SK-N-SH treated with all-trans-retinoic acid at 6 μM for 48 hours (cell line): Measurements from ENCODE around the gene ATP23.

ENCODE experiments used
- ATAC-seq: fragments of 200-7000 bp; cut with Tn5 transposase; 3 replicates; pipeline ENCODE4 v1.9.1; 2020; ENCODE audit warnings: mild to moderate bottlenecking, moderate library complexity
- ARNTL ChIP-seq: fragments of 450-650 bp; formaldehyde crosslinking; IDR thresholded peaks from 2 replicates; pipeline ENCODE4 v1.5.0; 2020; ENCODE audit warnings: low read depth, mild to moderate bottlenecking, moderate library complexity, borderline replicate concordance
- BACH2 ChIP-seq: fragments of 250-450 bp; sonication (Bioruptor Pico); IDR thresholded peaks from 2 replicates; pipeline ENCODE4 v1.9.0; 2021; ENCODE audit warnings: mild to moderate bottlenecking, borderline replicate concordance
- GLIS3 ChIP-seq: fragments of 250-450 bp; sonication (Bioruptor Pico); IDR thresholded peaks from 2 replicates; pipeline ENCODE4 v1.5.0; 2020; ENCODE audit warnings: mild to moderate bottlenecking, moderate library complexity
- ISL1 ChIP-seq: fragments of 250-450 bp; sonication (Bioruptor Pico); IDR thresholded peaks from 2 replicates; pipeline ENCODE4 v2.1.2; 2022; ENCODE audit warnings: mild to moderate bottlenecking, moderate library complexity
- OSR1 ChIP-seq: fragments of 250-450 bp; sonication (Bioruptor Pico); IDR thresholded peaks from 2 replicates; pipeline ENCODE4 v1.8.0; 2022; ENCODE audit warnings: moderate library complexity, mild to moderate bottlenecking, inconsistent platforms
- PPARA ChIP-seq: fragments of 250-450 bp; sonication (Bioruptor Pico); IDR thresholded peaks from 2 replicates; pipeline ENCODE4 v1.5.0; 2020; ENCODE audit warnings: mild to moderate bottlenecking, borderline replicate concordance
- RARB ChIP-seq: fragments of 250-450 bp; sonication (Bioruptor Pico); IDR thresholded peaks from 2 replicates; pipeline ENCODE4 v1.8.0; 2021; ENCODE audit warnings: mild to moderate bottlenecking, moderate library complexity
- SNAI2 ChIP-seq: fragments of 250-450 bp; sonication (Bioruptor Pico); IDR thresholded peaks from 2 replicates; pipeline ENCODE4 v1.5.0; 2020; ENCODE audit warnings: mild to moderate bottlenecking, moderate library complexity
- TCF4 ChIP-seq: fragments of 250-450 bp; sonication (Bioruptor Pico); IDR thresholded peaks from 2 replicates; pipeline ENCODE4 v1.8.0; 2021; ENCODE audit warnings: mild to moderate bottlenecking, moderate library complexity, borderline replicate concordance
- TOX ChIP-seq: fragments of 250-450 bp; sonication (Bioruptor Pico); IDR thresholded peaks from 2 replicates; pipeline ENCODE4 v1.8.0; 2021; ENCODE audit warnings: mild to moderate bottlenecking, moderate library complexity, borderline replicate concordance
- ZC3H10 ChIP-seq: fragments of 250-450 bp; sonication (Bioruptor Pico); IDR thresholded peaks from 2 replicates; pipeline ENCODE4 v1.5.1; 2021; ENCODE audit warnings: mild to moderate bottlenecking, moderate library complexity
- ZFP3 ChIP-seq: fragments of 250-450 bp; sonication (Bioruptor Pico); IDR thresholded peaks from 2 replicates; pipeline ENCODE4 v1.5.0; 2020; ENCODE audit warnings: mild to moderate bottlenecking, moderate library complexity
- ZFP30 ChIP-seq: fragments of 450-650 bp; formaldehyde crosslinking; IDR thresholded peaks from 2 replicates; pipeline ENCODE4 v1.5.0; 2022; ENCODE audit warnings: mild to moderate bottlenecking, moderate library complexity
- ZNF565 ChIP-seq: fragments of 450-650 bp; formaldehyde crosslinking; conservative IDR thresholded peaks from 2 replicates; pipeline ENCODE4 v1.5.0; 2020; ENCODE audit warnings: low read depth, mild to moderate bottlenecking, moderate library complexity
- ZNF70 ChIP-seq: fragments of 450-650 bp; formaldehyde crosslinking; IDR thresholded peaks from 2 replicates; pipeline ENCODE4 v1.5.0; 2020; ENCODE audit warnings: mild to moderate bottlenecking, moderate library complexity
- ZNF8 ChIP-seq: fragments of 450-650 bp; formaldehyde crosslinking; IDR thresholded peaks from 2 replicates; pipeline ENCODE4 v1.5.0; 2020; ENCODE audit warnings: mild to moderate bottlenecking, moderate library complexity
- TF ChIP-seq, protein P1 (sequence below): fragments of 250-450 bp; sonication (Bioruptor Pico); IDR thresholded peaks from 2 replicates; pipeline ENCODE4 v1.5.1; 2021; ENCODE audit warnings: mild to moderate bottlenecking, moderate library complexity
- TF ChIP-seq, protein P2 (sequence below): fragments of 250-450 bp; sonication (Bioruptor Pico); IDR thresholded peaks from 2 replicates; pipeline ENCODE4 v1.5.0; 2020; ENCODE audit warnings: mild to moderate bottlenecking, moderate library complexity
- TF ChIP-seq, protein P3 (sequence below): fragments of 250-450 bp; sonication (Bioruptor Pico); IDR thresholded peaks from 2 replicates; pipeline ENCODE4 v1.5.1; 2020; ENCODE audit warnings: low read depth, mild to moderate bottlenecking, moderate library complexity
- TF ChIP-seq, protein P4 (sequence below): fragments of 250-450 bp; sonication (Bioruptor Pico); IDR thresholded peaks from 2 replicates; pipeline ENCODE4 v1.8.0; 2021; ENCODE audit warnings: low read depth, mild to moderate bottlenecking, moderate library complexity, borderline replicate concordance
- TF ChIP-seq, protein P5 (sequence below): fragments of 250-450 bp; sonication (Bioruptor Pico); IDR thresholded peaks from 2 replicates; pipeline ENCODE4 v1.8.0; 2020; ENCODE audit warnings: mild to moderate bottlenecking, moderate library complexity, borderline replicate concordance

Gene ATP23

DNA sequence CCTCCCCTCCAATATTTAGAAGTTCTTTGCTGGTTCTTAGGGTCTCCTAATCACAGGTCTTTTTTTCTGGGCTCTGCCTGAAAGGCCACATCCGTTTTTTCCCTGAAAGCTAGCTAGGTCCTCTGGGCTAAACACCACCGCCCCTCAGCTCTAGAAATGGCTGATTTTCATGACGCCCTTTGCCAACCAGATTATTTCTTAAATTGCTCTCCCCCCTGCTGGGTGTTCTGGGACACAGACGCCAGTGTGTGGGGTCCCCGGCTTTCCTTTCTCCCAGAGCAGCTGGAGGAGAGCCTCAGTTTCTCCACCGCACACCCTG lies 45.3 kb upstream of the ATP23 start (continued):
- TF ChIP-seq PPARA (no peak), SNAI2 (CRISPR knock-in tag) (no peak), ZC3H10 (CRISPR knock-in tag) (no peak)
- TF ChIP-seq, protein P1, sequence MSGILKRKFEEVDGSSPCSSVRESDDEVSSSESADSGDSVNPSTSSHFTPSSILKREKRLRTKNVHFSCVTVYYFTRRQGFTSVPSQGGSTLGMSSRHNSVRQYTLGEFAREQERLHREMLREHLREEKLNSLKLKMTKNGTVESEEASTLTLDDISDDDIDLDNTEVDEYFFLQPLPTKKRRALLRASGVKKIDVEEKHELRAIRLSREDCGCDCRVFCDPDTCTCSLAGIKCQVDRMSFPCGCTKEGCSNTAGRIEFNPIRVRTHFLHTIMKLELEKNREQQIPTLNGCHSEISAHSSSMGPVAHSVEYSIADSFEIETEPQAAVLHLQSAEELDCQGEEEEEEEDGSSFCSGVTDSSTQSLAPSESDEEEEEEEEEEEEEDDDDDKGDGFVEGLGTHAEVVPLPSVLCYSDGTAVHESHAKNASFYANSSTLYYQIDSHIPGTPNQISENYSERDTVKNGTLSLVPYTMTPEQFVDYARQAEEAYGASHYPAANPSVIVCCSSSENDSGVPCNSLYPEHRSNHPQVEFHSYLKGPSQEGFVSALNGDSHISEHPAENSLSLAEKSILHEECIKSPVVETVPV (CRISPR knock-in tag): no peak

DNA sequence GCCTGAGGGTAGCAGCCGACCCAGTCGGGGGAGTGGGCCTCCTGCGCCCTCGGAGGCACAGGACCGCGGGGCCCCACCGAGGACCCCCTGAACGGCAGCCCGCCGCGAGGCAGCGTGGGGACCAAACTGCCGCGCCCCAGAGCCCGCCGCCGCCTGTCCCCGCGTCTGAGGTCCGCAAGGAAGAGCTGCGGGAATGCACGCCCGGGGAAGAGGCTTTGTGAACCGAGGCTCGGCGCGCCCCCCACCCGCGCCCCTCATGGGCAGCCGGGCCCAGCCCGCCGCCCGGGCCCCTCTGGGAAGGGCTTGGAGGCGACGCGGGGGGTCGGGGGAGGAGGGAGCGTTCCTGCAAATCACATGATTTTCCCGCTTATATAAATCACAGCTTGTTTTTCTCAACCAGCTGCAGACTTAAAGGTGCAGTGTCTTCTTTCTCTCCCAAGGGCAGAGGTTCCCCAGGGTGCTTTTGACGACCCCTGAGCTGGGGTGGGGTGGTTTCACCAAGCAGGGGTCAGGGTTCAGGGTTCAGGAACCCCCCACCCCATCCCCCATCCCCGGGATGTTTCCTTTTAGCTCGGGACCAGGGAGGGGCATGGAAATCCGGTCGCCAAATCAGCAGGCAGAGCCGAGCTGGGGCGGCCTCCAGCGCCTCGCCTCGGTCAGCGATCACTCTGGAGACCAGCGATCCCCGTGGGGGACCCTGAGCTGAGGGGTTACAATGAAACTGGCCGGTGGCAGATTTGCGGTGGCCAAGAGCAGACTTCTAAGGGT lies 44.7 kb upstream of the ATP23 start:
- TF ChIP-seq, protein P2, sequence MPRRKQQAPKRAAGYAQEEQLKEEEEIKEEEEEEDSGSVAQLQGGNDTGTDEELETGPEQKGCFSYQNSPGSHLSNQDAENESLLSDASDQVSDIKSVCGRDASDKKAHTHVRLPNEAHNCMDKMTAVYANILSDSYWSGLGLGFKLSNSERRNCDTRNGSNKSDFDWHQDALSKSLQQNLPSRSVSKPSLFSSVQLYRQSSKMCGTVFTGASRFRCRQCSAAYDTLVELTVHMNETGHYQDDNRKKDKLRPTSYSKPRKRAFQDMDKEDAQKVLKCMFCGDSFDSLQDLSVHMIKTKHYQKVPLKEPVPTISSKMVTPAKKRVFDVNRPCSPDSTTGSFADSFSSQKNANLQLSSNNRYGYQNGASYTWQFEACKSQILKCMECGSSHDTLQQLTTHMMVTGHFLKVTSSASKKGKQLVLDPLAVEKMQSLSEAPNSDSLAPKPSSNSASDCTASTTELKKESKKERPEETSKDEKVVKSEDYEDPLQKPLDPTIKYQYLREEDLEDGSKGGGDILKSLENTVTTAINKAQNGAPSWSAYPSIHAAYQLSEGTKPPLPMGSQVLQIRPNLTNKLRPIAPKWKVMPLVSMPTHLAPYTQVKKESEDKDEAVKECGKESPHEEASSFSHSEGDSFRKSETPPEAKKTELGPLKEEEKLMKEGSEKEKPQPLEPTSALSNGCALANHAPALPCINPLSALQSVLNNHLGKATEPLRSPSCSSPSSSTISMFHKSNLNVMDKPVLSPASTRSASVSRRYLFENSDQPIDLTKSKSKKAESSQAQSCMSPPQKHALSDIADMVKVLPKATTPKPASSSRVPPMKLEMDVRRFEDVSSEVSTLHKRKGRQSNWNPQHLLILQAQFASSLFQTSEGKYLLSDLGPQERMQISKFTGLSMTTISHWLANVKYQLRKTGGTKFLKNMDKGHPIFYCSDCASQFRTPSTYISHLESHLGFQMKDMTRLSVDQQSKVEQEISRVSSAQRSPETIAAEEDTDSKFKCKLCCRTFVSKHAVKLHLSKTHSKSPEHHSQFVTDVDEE (CRISPR knock-in tag): no peak
- TF ChIP-seq TOX (CRISPR knock-in tag) (no peak), ARNTL (CRISPR knock-in tag) (no peak), OSR1 (no peak), ZNF8 (no peak), ZFP30 (CRISPR knock-in tag) (no peak), ZNF565 (CRISPR knock-in tag) (no peak), ZC3H10 (CRISPR knock-in tag) (no peak), ZNF70 (CRISPR knock-in tag) (no peak), ISL1 (CRISPR knock-in tag) (no peak), TCF4 (no peak)
- TF ChIP-seq, protein P3, sequence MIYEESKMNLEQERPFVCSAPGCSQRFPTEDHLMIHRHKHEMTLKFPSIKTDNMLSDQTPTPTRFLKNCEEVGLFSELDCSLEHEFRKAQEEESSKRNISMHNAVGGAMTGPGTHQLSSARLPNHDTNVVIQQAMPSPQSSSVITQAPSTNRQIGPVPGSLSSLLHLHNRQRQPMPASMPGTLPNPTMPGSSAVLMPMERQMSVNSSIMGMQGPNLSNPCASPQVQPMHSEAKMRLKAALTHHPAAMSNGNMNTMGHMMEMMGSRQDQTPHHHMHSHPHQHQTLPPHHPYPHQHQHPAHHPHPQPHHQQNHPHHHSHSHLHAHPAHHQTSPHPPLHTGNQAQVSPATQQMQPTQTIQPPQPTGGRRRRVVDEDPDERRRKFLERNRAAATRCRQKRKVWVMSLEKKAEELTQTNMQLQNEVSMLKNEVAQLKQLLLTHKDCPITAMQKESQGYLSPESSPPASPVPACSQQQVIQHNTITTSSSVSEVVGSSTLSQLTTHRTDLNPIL (CRISPR knock-in tag): no peak
- TF ChIP-seq, protein P4, sequence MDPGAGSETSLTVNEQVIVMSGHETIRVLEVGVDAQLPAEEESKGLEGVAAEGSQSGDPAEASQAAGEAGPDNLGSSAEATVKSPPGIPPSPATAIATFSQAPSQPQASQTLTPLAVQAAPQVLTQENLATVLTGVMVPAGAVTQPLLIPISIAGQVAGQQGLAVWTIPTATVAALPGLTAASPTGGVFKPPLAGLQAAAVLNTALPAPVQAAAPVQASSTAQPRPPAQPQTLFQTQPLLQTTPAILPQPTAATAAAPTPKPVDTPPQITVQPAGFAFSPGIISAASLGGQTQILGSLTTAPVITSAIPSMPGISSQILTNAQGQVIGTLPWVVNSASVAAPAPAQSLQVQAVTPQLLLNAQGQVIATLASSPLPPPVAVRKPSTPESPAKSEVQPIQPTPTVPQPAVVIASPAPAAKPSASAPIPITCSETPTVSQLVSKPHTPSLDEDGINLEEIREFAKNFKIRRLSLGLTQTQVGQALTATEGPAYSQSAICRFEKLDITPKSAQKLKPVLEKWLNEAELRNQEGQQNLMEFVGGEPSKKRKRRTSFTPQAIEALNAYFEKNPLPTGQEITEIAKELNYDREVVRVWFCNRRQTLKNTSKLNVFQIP (CRISPR knock-in tag): no peak
- peak; percentile 50 for ATAC-seq

DNA sequence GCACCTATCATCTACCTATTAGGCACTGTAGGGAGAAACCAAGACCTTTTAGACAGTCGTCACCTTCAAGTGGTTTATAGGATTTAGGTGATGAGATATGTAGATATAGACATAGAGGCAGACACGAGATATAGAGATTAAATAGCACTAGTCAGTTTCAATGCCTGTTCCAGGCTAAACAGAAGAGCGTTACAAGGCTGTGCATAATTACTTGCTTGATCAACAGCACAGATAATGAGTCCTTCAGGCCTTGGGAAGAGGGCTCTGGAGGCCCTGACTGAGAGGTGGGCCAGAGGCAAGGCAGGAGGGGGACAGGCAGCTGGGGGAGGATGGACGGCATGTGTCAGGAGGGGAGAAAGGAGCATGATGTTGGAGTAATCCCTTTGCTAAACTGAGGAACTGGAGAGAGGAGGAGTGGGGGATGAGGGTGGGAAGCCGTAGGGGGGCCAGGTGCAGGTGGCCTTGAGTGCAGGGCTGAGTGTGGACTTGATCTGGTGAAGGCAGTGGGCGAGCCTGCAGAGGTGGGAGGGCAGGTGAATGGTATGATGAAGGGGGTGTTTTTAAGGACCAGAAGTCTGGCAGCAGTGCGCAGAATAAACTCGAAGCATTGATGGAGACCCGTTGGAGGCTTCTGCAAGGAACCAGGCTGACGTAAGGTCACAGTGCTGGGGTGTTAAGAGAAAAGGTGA lies 43.9 kb upstream of the ATP23 start:
- ATAC-seq: no peak
- TF ChIP-seq BACH2 (no peak), ZNF8 (no peak), RARB (CRISPR knock-in tag) (no peak), OSR1 (no peak), ZFP3 (no peak), SNAI2 (CRISPR knock-in tag) (no peak), ZNF565 (CRISPR knock-in tag) (no peak), GLIS3 (CRISPR knock-in tag) (no peak)
- TF ChIP-seq, protein P4 (CRISPR knock-in tag): no peak
- TF ChIP-seq, protein P5, sequence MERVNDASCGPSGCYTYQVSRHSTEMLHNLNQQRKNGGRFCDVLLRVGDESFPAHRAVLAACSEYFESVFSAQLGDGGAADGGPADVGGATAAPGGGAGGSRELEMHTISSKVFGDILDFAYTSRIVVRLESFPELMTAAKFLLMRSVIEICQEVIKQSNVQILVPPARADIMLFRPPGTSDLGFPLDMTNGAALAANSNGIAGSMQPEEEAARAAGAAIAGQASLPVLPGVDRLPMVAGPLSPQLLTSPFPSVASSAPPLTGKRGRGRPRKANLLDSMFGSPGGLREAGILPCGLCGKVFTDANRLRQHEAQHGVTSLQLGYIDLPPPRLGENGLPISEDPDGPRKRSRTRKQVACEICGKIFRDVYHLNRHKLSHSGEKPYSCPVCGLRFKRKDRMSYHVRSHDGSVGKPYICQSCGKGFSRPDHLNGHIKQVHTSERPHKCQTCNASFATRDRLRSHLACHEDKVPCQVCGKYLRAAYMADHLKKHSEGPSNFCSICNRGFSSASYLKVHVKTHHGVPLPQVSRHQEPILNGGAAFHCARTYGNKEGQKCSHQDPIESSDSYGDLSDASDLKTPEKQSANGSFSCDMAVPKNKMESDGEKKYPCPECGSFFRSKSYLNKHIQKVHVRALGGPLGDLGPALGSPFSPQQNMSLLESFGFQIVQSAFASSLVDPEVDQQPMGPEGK: no peak
- TF ChIP-seq, protein P2 (CRISPR knock-in tag): no peak
- TF ChIP-seq, protein P3 (CRISPR knock-in tag): no peak
